ENCODE data around the gene ICAM5.

DNA sequence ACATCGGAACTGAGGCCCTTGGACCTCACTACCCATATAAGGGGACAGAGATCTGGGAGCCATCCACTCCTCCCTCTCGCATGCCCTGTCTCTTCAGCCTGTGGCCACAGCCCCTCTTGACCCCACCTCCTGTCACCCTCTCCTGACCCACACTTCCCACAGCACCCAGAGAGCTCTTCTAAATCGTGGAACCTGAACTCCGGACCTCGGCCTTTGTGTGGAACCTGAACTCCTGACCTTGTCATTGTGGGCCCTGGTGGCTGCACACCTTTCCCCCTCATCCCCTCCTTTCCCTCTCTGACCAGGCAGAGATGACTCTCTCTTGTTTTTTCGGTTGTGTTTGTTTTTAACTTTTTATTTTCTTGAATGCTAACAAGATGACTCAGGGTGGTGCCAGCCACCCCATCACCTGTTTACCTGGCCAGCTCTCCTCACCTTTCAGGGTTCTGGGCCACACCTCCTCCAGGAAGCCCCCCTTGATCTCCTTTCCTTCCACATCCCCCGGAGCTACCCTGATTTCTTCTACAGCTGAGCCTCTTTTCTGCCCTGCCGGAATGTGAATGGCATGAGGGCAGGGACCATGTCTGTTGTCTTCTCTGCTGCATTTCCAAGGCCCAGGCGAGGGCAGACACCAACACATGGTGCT is 32.7 kb upstream of the ICAM5 start:
- no peak for TF ChIP-seq CTCF (IDR thresholded peaks at IDR 0.05)
- no peak for TF ChIP-seq POLR2A (IDR thresholded peaks at IDR 0.05)
- no peak for TF ChIP-seq POLR2AphosphoS5 (IDR thresholded peaks at IDR 0.05)
- no peak for TF ChIP-seq EP300 (IDR thresholded peaks at IDR 0.05)

Measured in upper lobe of left lung (tissue), 4 donors.